ENCODE measurements around the gene PRKCE. TPM values are rescaled to one million over a fixed set of nuclear protein-coding genes. Genes with fewer than 3 reads are reported as not detected.

The PRKCE gene
- total RNA-seq, 1 experiment from 2014 or later, result 1.3 TPM

DNA sequence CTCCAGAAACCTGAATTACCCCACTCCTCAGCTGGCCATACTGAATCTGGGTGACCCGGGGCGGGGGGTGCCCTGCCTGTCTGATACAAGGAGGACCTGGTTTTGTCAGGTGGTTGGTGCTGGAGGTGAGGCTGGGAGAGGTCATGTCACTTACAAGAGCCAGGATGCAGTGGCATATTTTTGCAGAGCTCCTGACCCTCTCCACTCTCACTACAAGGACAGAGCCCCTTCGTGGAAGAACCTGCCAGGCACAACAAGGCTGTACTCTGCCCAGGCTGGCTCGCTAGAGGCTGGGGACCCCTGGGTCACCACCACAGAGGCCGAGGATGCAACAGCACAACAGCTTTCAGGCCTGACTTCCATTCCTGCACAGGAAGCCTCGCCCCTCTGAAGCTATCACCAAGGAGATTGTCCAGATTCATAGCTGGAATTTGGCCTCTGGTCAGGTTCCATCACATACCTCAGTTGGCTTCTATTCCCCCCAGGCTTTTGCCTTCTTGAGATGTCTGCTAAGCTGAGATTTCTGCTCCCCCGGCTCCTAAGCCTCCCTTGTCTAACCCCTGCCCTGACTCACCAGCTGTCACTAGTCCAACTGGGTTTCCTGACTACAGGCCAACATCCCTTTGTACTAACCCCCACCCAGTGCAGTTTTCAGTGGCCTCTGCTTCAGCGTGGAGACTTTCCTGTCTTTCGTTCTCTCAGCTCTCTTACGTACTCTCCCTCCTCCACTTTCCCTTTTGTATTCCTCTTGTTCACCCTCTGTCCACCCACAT is 513.2 kb downstream of the PRKCE start:
- Histone ChIP-seq H3K9ac (ENCODE audit: extremely low read depth, insufficient read length, low read length) (no peak overlapping the region), H3K79me1 (ENCODE audit: insufficient read depth, low read depth, low read length, poor library complexity, severe bottlenecking) (no peaks in the 10 kb centered on the region), H3K9me3 (ENCODE audit: control insufficient read depth, low read depth, low read length) (no peaks in the 10 kb centered on the region), H3T11ph (ENCODE audit: low read length) (no peak overlapping the region), H2BK5ac (ENCODE audit: insufficient read length, low read length) (no peak overlapping the region), H3K27ac (ENCODE audit: insufficient read length, low read depth, low read length) (no peak overlapping the region), H2AK5ac (ENCODE audit: insufficient read length, low read length) (no peak overlapping the region), H2BK15ac (ENCODE audit: low read depth, low read length) (no peak overlapping the region), H4K91ac (ENCODE audit: insufficient read length, low read depth, low read length) (no peak overlapping the region), H4K8ac (replicated peaks; ENCODE audit: insufficient read length, low read depth, low read length) (no peak overlapping the region), H3K79me2 (ENCODE audit: insufficient read depth, low read length) (no peaks in the 10 kb centered on the region), H3K4me1 (ENCODE audit: insufficient read depth, low read length) (peaks cover 3% of the 10 kb centered on the region; the same call in 1 of the 2 replicates), H3K14ac (ENCODE audit: insufficient read depth, low read length) (no peak overlapping the region), H2BK120ac (ENCODE audit: low read depth, low read length, poor library complexity, severe bottlenecking) (no peak overlapping the region), H4K5ac (ENCODE audit: insufficient read length, low read depth, low read length) (no peak overlapping the region), H3K23me2 (ENCODE audit: insufficient read length, low read depth, low read length, poor library complexity, severe bottlenecking) (no peaks in the 10 kb centered on the region), H2BK12ac (ENCODE audit: insufficient read length, low read depth, low read length) (no peak overlapping the region), H3K56ac (ENCODE audit: insufficient read length, low read depth, low read length) (no peak overlapping the region), H4K20me1 (ENCODE audit: control insufficient read depth, insufficient read depth, insufficient read length) (no peaks in the 10 kb centered on the region), H3K4me2 (ENCODE audit: insufficient read depth, insufficient read length, low read length) (no peak overlapping the region), H2BK20ac (ENCODE audit: low read depth, low read length, poor library complexity, severe bottlenecking) (no peak overlapping the region), H3K18ac (ENCODE audit: insufficient read length, low read depth, low read length) (no peak overlapping the region), H3K27me3 (ENCODE audit: insufficient read depth, low read length) (no peaks in the 10 kb centered on the region), H3K4ac (ENCODE audit: low read depth, low read length) (no peak overlapping the region), H2AFZ (ENCODE audit: low read length) (no peak overlapping the region), H3K23ac (ENCODE audit: insufficient read length, low read depth, low read length) (no peak overlapping the region)
- TF ChIP-seq, protein P1, sequence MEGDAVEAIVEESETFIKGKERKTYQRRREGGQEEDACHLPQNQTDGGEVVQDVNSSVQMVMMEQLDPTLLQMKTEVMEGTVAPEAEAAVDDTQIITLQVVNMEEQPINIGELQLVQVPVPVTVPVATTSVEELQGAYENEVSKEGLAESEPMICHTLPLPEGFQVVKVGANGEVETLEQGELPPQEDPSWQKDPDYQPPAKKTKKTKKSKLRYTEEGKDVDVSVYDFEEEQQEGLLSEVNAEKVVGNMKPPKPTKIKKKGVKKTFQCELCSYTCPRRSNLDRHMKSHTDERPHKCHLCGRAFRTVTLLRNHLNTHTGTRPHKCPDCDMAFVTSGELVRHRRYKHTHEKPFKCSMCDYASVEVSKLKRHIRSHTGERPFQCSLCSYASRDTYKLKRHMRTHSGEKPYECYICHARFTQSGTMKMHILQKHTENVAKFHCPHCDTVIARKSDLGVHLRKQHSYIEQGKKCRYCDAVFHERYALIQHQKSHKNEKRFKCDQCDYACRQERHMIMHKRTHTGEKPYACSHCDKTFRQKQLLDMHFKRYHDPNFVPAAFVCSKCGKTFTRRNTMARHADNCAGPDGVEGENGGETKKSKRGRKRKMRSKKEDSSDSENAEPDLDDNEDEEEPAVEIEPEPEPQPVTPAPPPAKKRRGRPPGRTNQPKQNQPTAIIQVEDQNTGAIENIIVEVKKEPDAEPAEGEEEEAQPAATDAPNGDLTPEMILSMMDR (conservative IDR thresholded peaks at IDR 0.05), result no peak
- no peak overlapping the region for H3K4me3 Mint-ChIP-seq
- H3K4me1 Mint-ChIP-seq, result peaks cover 20 to 21% of the 10 kb centered on the region in 2 experiments
- no peak overlapping the region; a peak in 1 of 7 replicates for H3K27ac Mint-ChIP-seq
- no CpG with 5 or more reads among the region's 10 CpGs for WGBS (ENCODE audit: extremely low coverage, insufficient read length, low lambda C conversion rate)
- no peak for DNase-seq
- H3K9me3 Mint-ChIP-seq, result no peaks in the 10 kb centered on the region
- H3K27me3 Mint-ChIP-seq (ENCODE audit: low read depth), result peaks cover 4% of the 10 kb centered on the region; the same call in 1 of the 2 replicates
- H3K36me3 Mint-ChIP-seq (ENCODE audit: insufficient read depth in 1 of 3, low read depth in 3 of 3), result no peaks in the 10 kb centered on the region
